Activated T-cell treated with anti-CD3 and anti-CD28 coated beads, Interleukin-2, amount 50 U/mL, for 72 hours (primary cell): ENCODE data around the gene PCDH12. TPM values are rescaled to one million over a fixed set of nuclear protein-coding genes. Genes with fewer than 3 reads are reported as not detected.

Experiments
- ATAC-seq, 2 donors: fragments of 150-1000 bp; cut with Tn5 transposase; replicated peaks in 1 of 2; 2 replicates each; pipeline ENCODE4 v1.10.0; 2021; ENCODE audit warnings: moderate library complexity in 2 of 2, mild to moderate bottlenecking in 1 of 2
- DNase-seq, 2 donors: peaks; one replicate each; pipeline ENCODE4 v3.0.0; 2021 to 2022; ENCODE audit warnings: mixed read lengths in 1 of 2
- H3K27ac Mint-ChIP-seq: one replicate; pipeline ENCODE4 v1.8.0; 2022; ENCODE audit warnings: mild to moderate bottlenecking, moderate library complexity, mixed read lengths
- H3K27me3 Mint-ChIP-seq: one replicate; pipeline ENCODE4 v1.8.0; 2022; ENCODE audit warnings: low read depth, mixed read lengths
- H3K36me3 Mint-ChIP-seq, 2 donors: one replicate each; pipeline ENCODE4 v1.8.0; 2022; ENCODE audit warnings: mixed read lengths in 2 of 2, mild to moderate bottlenecking in 1 of 2; ENCODE audit not compliant: insufficient read depth in 2 of 2
- H3K4me1 Mint-ChIP-seq: one replicate; pipeline ENCODE4 v1.8.0; 2022; ENCODE audit warnings: low read depth, mixed read lengths
- H3K4me3 Mint-ChIP-seq, 2 donors: one replicate each; pipeline ENCODE4 v1.8.0; 2022; ENCODE audit warnings: mild to moderate bottlenecking in 2 of 2, mixed read lengths in 2 of 2, moderate library complexity in 2 of 2
- H3K9me3 Mint-ChIP-seq, 2 donors: one replicate each; pipeline ENCODE4 v1.8.0; 2022; ENCODE audit warnings: mixed read lengths in 2 of 2
- total RNA-seq, 2 donors: library from RNA; stranded (reverse); gene quantifications; one replicate each; pipeline ENCODE4 v1.2.3, GENCODE V29; 2022

PCDH12 gene
- total RNA-seq, 2 donors from 2014 or later, result 0.31 to 0.58 TPM

DNA sequence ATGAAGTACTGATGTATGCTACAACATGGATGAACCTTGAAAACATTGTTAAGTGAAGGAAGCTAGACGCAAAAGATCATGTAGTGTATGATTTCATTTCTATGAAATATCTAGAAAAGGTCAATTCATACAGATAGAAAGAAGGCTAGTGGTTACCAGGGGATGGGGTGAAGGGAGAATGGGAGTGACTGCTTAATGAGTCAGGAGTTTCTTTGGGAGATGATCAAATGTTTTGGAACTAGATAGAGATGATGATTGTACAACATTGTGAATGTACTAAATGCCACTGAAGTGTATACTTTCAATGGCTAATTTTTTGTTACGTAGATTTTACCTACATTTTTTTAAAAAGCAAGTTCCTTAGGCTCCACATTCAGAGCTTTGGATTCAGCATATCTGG is 49.2 kb downstream of the PCDH12 start:
- H3K27ac Mint-ChIP-seq, result no peak overlapping the region
- H3K36me3 Mint-ChIP-seq, result no peaks in the 10 kb centered on the region
- H3K4me3 Mint-ChIP-seq, result no peak overlapping the region
- peak; percentile 49 to 61 for ATAC-seq
- no peak for DNase-seq
- peaks cover 18% of the 10 kb centered on the region for H3K4me1 Mint-ChIP-seq
- H3K9me3 Mint-ChIP-seq, result no peaks in the 10 kb centered on the region
- peaks cover 17% of the 10 kb centered on the region for H3K27me3 Mint-ChIP-seq

GRCh38 chr5:141906972-141907371 is 51.0 kb downstream of the PCDH12 start:
- H3K4me1 Mint-ChIP-seq, result peaks cover 10% of the 10 kb centered on the region
- no peak for ATAC-seq

DNA sequence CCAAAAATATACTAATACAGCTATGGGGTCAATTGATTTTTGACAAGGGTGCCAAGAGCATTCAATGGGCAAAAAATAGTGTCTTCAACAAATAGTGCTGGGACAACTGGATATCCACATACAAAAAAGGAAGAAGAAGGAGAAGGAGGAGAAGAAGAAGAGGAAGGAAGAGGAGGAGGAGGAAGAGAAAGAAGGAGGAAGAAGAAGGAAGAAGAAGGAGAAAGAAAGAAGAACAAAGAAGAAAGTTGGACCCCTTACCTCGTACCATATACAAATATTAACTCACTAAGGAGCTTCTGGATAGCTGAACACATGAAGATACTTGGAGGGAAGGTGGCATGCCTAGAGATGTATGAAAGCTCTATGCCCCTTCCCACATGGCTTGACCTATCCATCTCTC is 51.5 kb downstream of the PCDH12 start:
- DNase-seq, result no peak
- ATAC-seq, result no peak
- Mint-ChIP-seq H3K36me3 (no peaks in the 10 kb centered on the region), H3K9me3 (no peaks in the 10 kb centered on the region), H3K27me3 (no peaks in the 10 kb centered on the region), H3K27ac (no peak overlapping the region), H3K4me1 (peaks cover 10% of the 10 kb centered on the region), H3K4me3 (no peak overlapping the region)

More at GRCh38 chr5:141906972-141907371, 51.0 kb downstream of the PCDH12 start:
- Mint-ChIP-seq H3K27ac (no peak overlapping the region), H3K36me3 (no peaks in the 10 kb centered on the region), H3K9me3 (no peaks in the 10 kb centered on the region), H3K27me3 (no peaks in the 10 kb centered on the region), H3K4me3 (no peak overlapping the region)
- no peak for DNase-seq

DNA sequence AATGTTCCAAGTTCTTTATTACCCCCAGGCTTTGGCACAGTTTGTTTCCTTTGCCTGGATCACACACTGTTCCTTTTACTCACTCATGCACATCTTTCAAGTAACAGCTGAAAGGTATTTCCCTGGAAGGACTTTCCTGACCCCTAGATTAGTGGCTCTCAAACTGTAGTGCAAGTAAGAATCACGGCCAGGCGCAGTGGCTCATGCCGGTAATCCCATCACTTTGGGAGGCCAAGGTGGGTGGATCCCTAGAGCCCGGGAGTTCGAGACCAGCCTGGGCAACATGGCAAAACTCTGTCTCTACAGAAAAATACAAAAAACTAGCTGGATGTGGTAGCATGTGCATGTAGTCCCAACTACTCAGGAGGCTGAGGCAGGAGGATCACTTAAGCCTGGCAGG is 53.5 kb downstream of the PCDH12 start:
- DNase-seq, result no peak
- H3K36me3 Mint-ChIP-seq, result no peaks in the 10 kb centered on the region
- H3K27ac Mint-ChIP-seq, result no peak overlapping the region
- peaks cover 10% of the 10 kb centered on the region for H3K4me1 Mint-ChIP-seq
- no peaks in the 10 kb centered on the region for H3K27me3 Mint-ChIP-seq
- no peak for ATAC-seq
- no peak overlapping the region for H3K4me3 Mint-ChIP-seq
- H3K9me3 Mint-ChIP-seq, result no peaks in the 10 kb centered on the region

GRCh38 chr5:141903261-141903660 is 54.7 kb downstream of the PCDH12 start:
- Mint-ChIP-seq H3K4me3 (no peak overlapping the region), H3K9me3 (no peaks in the 10 kb centered on the region), H3K4me1 (no peaks in the 10 kb centered on the region), H3K27me3 (no peaks in the 10 kb centered on the region), H3K27ac (no peak overlapping the region), H3K36me3 (no peaks in the 10 kb centered on the region)
- no peak for DNase-seq
- no peak for ATAC-seq

DNA sequence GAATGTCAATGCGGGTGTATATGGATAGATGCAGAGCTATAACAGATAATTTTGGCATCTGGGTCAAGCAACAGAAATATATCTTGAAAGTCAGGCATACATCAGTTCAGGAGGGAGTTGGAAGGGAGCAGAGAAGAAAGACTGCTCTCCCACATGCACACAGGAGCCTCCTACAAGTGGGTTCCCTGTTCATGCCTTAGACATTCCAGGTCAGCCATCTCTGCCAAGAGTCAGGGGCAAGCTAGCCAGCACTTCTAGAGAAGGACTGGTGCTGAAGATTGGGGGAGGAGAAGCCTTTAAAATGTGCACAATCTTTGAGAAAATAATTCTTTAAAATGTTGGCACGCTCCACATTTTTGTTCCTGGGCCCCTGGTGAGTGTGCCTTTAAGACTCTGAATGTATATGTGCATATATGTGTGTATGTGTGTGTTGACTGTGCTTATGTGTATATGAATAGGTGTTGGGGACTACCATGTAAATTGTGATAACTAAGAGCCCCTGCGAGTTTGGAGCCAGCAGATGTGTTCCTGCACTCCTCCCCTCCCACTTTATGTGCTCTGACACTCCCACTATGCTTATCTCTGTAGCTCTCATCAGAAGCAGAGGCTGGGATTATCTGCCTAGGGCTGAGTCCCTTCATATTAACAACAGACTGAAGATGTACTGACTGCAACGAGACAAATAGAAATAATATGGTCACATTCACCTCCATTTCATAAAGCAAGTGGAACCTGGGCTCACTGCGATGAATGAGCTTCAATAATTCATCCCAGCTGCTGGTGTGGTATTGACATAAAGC is 55.8 kb downstream of the PCDH12 start:
- ATAC-seq (no peak), DNase-seq (no peak)
- no peaks in the 10 kb centered on the region for H3K4me1 Mint-ChIP-seq
- no peaks in the 10 kb centered on the region for H3K36me3 Mint-ChIP-seq
- H3K9me3 Mint-ChIP-seq, result no peaks in the 10 kb centered on the region
- no peak overlapping the region for H3K27ac Mint-ChIP-seq
- H3K27me3 Mint-ChIP-seq, result no peaks in the 10 kb centered on the region
- H3K4me3 Mint-ChIP-seq, result no peak overlapping the region

GRCh38 chr5:141898448-141899049 is 59.5 kb downstream of the PCDH12 start:
- DNase-seq, result no peak
- H3K4me3 Mint-ChIP-seq, result no peak overlapping the region
- no peak for ATAC-seq
- H3K9me3 Mint-ChIP-seq, result no peaks in the 10 kb centered on the region
- H3K27ac Mint-ChIP-seq, result no peak overlapping the region
- H3K4me1 Mint-ChIP-seq, result no peaks in the 10 kb centered on the region
- H3K27me3 Mint-ChIP-seq, result no peaks in the 10 kb centered on the region
- no peaks in the 10 kb centered on the region for H3K36me3 Mint-ChIP-seq

DNA sequence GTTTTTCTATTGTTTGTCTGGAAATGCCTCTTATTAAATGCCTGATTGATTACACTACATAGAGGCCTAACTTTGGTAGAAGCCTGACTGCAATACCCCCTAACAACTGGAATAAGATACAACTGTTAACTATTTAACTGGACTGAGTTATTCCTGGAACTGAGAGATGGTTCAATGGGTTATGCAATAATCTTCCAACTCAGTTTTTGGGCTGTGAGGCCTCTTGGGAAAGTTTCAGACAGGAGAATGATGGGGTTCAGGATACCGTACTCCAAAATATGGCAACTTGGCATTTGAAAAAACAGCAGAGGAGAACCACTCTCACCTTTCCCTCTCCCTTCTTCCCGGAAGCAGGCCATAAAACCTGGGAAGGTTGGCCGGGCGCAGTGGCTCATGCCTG is 60.6 kb downstream of the PCDH12 start:
- no peak for DNase-seq

More for the DNA sequence above, 60.6 kb downstream of the PCDH12 start:
- Mint-ChIP-seq H3K4me3 (no peak overlapping the region), H3K9me3 (no peaks in the 10 kb centered on the region), H3K27ac (no peak overlapping the region), H3K4me1 (no peaks in the 10 kb centered on the region), H3K27me3 (no peaks in the 10 kb centered on the region), H3K36me3 (no peaks in the 10 kb centered on the region)
- no peak for ATAC-seq

Other genes starting within 250 kb of the PCDH12 start
- under 1 TPM in 1 of 2 donors, not detected in 1; 0.25 TPM for gene PCDH1, start 79.8 kb downstream of the PCDH12 start, total RNA-seq
- gene DELE1, start 34.3 kb downstream of the PCDH12 start, total RNA-seq, result 10 to 100 TPM; 48.6 to 52.2 TPM
- gene RNF14, start 10.9 kb upstream of the PCDH12 start, total RNA-seq, result 10 to 100 TPM; 38.6 to 40.4 TPM
- 10 to 100 TPM; 23.6 to 28.0 TPM for gene GNPDA1, start 54.8 kb upstream of the PCDH12 start, total RNA-seq
- gene NDFIP1, start 150.6 kb upstream of the PCDH12 start, total RNA-seq, result 10 to 100 TPM; 63.1 to 73.1 TPM